Measurements from ENCODE around the gene ZNRF2. TPM values are rescaled to one million over a fixed set of nuclear protein-coding genes. Genes with fewer than 3 reads are reported as not detected.

Gene ZNRF2
- polyA plus RNA-seq, 1 of the 3 experiments (the other 2 are of a cell fraction): 4.0 TPM

GRCh38 chr7:30309302-30309701 lies 24.9 kb downstream of the ZNRF2 start:
- Histone ChIP-seq H3K9me2 (no peaks in the 10 kb centered on the region), H3K9me3 (no peaks in the 10 kb centered on the region), H3K4me3 (ENCODE audit: low read depth in 2 of 2, low read length in 1 of 2) (no peak overlapping the region), H3F3A (replicated peaks; ENCODE audit: insufficient read depth) (peaks cover 2% of the 10 kb centered on the region), H3K9ac (no peak overlapping the region), H3K79me2 (ENCODE audit: insufficient read depth) (peaks cover 72% of the 10 kb centered on the region), H3K4me1 (ENCODE audit: control insufficient read depth in 1 of 2, insufficient read depth in 2 of 2, low read depth in 1 of 2, low read length in 1 of 2) (peaks cover 0 to 2% of the 10 kb centered on the region in 2 experiments; a peak in 3 of 4 replicates), H3K27me3 (ENCODE audit: insufficient read depth) (no peaks in the 10 kb centered on the region), H3K4me2 (no peak overlapping the region), H2AFZ (ENCODE audit: low read depth) (no peak overlapping the region), H3K36me3 (replicated peaks in 1 of 2; ENCODE audit: control insufficient read depth in 1 of 2, insufficient read depth in 2 of 2, low read length in 1 of 2) (no peaks in the 10 kb centered on the region), H3K27ac (ENCODE audit: low read depth in 2 of 2, low read length in 1 of 2) (no peak overlapping the region), H4K20me1 (ENCODE audit: insufficient read depth) (peaks cover 4% of the 10 kb centered on the region; the same call in 1 of the 2 replicates)
- ChIA-PET CTCF (interaction anchor here (1.0 kb wide), 1 partner anchor 39 kb away, joined by 4 read pairs; no protein-coding TSS in a partner anchor), POLR2A (no interaction called here)
- DNase-seq: no peak
- TF ChIP-seq TAF1 (IDR thresholded peaks at IDR 0.05; ENCODE audit: borderline replicate concordance, low read depth, low read length): no peak
- TF ChIP-seq, protein P1, sequence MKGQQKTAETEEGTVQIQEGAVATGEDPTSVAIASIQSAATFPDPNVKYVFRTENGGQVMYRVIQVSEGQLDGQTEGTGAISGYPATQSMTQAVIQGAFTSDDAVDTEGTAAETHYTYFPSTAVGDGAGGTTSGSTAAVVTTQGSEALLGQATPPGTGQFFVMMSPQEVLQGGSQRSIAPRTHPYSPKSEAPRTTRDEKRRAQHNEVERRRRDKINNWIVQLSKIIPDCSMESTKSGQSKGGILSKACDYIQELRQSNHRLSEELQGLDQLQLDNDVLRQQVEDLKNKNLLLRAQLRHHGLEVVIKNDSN (IDR thresholded peaks at IDR 0.05; ENCODE audit: borderline replicate concordance, low read depth): no peak
- no peak for TF ChIP-seq JUND (IDR thresholded peaks at IDR 0.05)
- TF ChIP-seq EZH2phosphoT487 (IDR thresholded peaks at IDR 0.05; ENCODE audit: borderline replicate concordance, low read depth): no peak
- no peak for TF ChIP-seq TCF12 (IDR thresholded peaks at IDR 0.05)
- TF ChIP-seq MEF2A (IDR thresholded peaks at IDR 0.05; ENCODE audit: borderline replicate concordance, low read depth): no peak
- TF ChIP-seq, protein P2, sequence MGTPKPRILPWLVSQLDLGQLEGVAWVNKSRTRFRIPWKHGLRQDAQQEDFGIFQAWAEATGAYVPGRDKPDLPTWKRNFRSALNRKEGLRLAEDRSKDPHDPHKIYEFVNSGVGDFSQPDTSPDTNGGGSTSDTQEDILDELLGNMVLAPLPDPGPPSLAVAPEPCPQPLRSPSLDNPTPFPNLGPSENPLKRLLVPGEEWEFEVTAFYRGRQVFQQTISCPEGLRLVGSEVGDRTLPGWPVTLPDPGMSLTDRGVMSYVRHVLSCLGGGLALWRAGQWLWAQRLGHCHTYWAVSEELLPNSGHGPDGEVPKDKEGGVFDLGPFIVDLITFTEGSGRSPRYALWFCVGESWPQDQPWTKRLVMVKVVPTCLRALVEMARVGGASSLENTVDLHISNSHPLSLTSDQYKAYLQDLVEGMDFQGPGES (IDR thresholded peaks at IDR 0.05; ENCODE audit: low read depth, low read length): no peak
- no peak for TF ChIP-seq ELF1 (IDR thresholded peaks at IDR 0.05)
- TF ChIP-seq FOSL2 (IDR thresholded peaks at IDR 0.05; ENCODE audit: borderline replicate concordance, low read depth): no peak
- TF ChIP-seq FOXM1 (IDR thresholded peaks at IDR 0.05; ENCODE audit: low read depth): no peak
- no peak for TF ChIP-seq POLR2AphosphoS5 (IDR thresholded peaks at IDR 0.05; ENCODE audit: low read depth, low read length)
- TF ChIP-seq, protein P3, sequence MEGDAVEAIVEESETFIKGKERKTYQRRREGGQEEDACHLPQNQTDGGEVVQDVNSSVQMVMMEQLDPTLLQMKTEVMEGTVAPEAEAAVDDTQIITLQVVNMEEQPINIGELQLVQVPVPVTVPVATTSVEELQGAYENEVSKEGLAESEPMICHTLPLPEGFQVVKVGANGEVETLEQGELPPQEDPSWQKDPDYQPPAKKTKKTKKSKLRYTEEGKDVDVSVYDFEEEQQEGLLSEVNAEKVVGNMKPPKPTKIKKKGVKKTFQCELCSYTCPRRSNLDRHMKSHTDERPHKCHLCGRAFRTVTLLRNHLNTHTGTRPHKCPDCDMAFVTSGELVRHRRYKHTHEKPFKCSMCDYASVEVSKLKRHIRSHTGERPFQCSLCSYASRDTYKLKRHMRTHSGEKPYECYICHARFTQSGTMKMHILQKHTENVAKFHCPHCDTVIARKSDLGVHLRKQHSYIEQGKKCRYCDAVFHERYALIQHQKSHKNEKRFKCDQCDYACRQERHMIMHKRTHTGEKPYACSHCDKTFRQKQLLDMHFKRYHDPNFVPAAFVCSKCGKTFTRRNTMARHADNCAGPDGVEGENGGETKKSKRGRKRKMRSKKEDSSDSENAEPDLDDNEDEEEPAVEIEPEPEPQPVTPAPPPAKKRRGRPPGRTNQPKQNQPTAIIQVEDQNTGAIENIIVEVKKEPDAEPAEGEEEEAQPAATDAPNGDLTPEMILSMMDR (IDR thresholded peaks at IDR 0.05): no peak
- TF ChIP-seq CHD2 (IDR thresholded peaks at IDR 0.05; ENCODE audit: low read length, partially characterized antibody): no peak
- TF ChIP-seq GATA2 (CRISPR knock-in tag; IDR thresholded peaks at IDR 0.05): no peak
- 86% methylated on average over 1 of the region's 1 CpG for WGBS (ENCODE audit: low lambda C conversion rate)

DNA sequence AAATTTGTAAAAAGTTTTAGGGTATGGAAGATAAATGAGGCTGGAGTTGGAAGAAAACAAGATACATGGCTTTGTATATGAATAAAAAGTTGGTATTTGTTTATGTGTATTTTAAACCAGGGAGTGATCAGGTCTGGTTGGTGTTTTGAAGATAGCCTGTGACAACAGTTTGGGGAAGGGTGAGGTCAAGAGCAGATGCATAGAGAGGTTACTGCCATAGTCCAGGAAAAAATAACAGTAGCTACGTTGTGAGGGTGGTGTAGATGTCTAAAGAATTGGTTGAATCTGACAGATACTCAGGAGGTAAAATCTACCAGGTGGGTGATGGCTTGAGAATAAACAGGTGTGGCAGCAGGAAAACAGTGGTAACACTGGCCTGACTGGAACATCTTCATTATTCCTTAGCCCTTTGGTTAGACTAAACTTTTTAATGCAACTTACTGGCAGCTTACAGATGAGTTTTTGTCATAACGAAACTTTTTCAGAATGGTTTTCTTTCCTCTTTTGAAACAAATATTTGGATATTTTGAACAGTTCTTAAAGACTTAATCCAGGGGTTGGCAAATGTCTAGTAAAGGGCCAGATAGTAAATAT lies 25.5 kb downstream of the ZNRF2 start:
- peaks cover 72% of the 10 kb centered on the region for H3K79me2 ChIP-seq (ENCODE audit: insufficient read depth)
- WGBS (ENCODE audit: low lambda C conversion rate): 97% methylated on average over 2 of the region's 2 CpGs
- peaks cover 2% of the 10 kb centered on the region for H3F3A ChIP-seq (replicated peaks; ENCODE audit: insufficient read depth)
- ChIA-PET CTCF (interaction anchor here (1.0 kb wide), 1 partner anchor 21 kb away, joined by 3 read pairs; no protein-coding TSS in a partner anchor), POLR2A (no interaction called here)
- H3K27me3 ChIP-seq (ENCODE audit: insufficient read depth): no peaks in the 10 kb centered on the region
- peaks cover 0 to 2% of the 10 kb centered on the region in 2 experiments; a peak in 3 of 4 replicates for H3K4me1 ChIP-seq (ENCODE audit: control insufficient read depth in 1 of 2, insufficient read depth in 2 of 2, low read depth in 1 of 2, low read length in 1 of 2)
- TF ChIP-seq NRF1 (IDR thresholded peaks at IDR 0.05; ENCODE audit: low read depth, low read length): no peak
- no peak for TF ChIP-seq CHD2 (IDR thresholded peaks at IDR 0.05; ENCODE audit: low read length, partially characterized antibody)
- TF ChIP-seq USF2 (IDR thresholded peaks at IDR 0.05; ENCODE audit: borderline replicate concordance, low read depth, low read length): no peak
- TF ChIP-seq, protein P4, sequence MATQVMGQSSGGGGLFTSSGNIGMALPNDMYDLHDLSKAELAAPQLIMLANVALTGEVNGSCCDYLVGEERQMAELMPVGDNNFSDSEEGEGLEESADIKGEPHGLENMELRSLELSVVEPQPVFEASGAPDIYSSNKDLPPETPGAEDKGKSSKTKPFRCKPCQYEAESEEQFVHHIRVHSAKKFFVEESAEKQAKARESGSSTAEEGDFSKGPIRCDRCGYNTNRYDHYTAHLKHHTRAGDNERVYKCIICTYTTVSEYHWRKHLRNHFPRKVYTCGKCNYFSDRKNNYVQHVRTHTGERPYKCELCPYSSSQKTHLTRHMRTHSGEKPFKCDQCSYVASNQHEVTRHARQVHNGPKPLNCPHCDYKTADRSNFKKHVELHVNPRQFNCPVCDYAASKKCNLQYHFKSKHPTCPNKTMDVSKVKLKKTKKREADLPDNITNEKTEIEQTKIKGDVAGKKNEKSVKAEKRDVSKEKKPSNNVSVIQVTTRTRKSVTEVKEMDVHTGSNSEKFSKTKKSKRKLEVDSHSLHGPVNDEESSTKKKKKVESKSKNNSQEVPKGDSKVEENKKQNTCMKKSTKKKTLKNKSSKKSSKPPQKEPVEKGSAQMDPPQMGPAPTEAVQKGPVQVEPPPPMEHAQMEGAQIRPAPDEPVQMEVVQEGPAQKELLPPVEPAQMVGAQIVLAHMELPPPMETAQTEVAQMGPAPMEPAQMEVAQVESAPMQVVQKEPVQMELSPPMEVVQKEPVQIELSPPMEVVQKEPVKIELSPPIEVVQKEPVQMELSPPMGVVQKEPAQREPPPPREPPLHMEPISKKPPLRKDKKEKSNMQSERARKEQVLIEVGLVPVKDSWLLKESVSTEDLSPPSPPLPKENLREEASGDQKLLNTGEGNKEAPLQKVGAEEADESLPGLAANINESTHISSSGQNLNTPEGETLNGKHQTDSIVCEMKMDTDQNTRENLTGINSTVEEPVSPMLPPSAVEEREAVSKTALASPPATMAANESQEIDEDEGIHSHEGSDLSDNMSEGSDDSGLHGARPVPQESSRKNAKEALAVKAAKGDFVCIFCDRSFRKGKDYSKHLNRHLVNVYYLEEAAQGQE (IDR thresholded peaks at IDR 0.05; ENCODE audit: low read depth, low read length): no peak
- no peak for TF ChIP-seq RCOR1 (IDR thresholded peaks at IDR 0.05; ENCODE audit: low read length)
- H3K9ac ChIP-seq: no peak overlapping the region
- no peaks in the 10 kb centered on the region for H3K36me3 ChIP-seq (replicated peaks in 1 of 2; ENCODE audit: control insufficient read depth in 1 of 2, insufficient read depth in 2 of 2, low read length in 1 of 2)
- no peaks in the 10 kb centered on the region for H3K9me2 ChIP-seq
- no peak overlapping the region for H2AFZ ChIP-seq (ENCODE audit: low read depth)
- no peak for DNase-seq
- no peaks in the 10 kb centered on the region for H4K20me1 ChIP-seq (ENCODE audit: insufficient read depth)
- no peak overlapping the region for H3K4me2 ChIP-seq
- H3K4me3 ChIP-seq (ENCODE audit: low read depth in 2 of 2, low read length in 1 of 2): no peak overlapping the region
- H3K9me3 ChIP-seq: no peaks in the 10 kb centered on the region
- no peak overlapping the region for H3K27ac ChIP-seq (ENCODE audit: low read depth in 2 of 2, low read length in 1 of 2)
